Mesendoderm (in vitro differentiated cells): ENCODE data around the gene APIP. TPM values are rescaled to one million over a fixed set of nuclear protein-coding genes. Genes with fewer than 3 reads are reported as not detected.

Source experiments
- DNase-seq: peaks from one replicate; pipeline ENCODE4 v3.0.0; 2013
- H2AK5ac ChIP-seq: 2 replicates; pipeline ENCODE4 v1.6.1; 2013; ENCODE audit warnings: low read length, inconsistent platforms
- H2BK120ac ChIP-seq: 2 replicates; pipeline ENCODE4 v1.6.1; 2013; ENCODE audit warnings: low read depth, mild to moderate bottlenecking, low read length, moderate library complexity, mixed read lengths
- H2BK15ac ChIP-seq: replicated peaks from 2 replicates; pipeline ENCODE4 v1.6.1; 2013; ENCODE audit warnings: low read depth, mild to moderate bottlenecking, moderate library complexity
- H2BK5ac ChIP-seq: 2 replicates; pipeline ENCODE4 v1.6.1; 2013; ENCODE audit warnings: low read length, inconsistent platforms
- H3K18ac ChIP-seq: 2 replicates; pipeline ENCODE4 v1.6.1; 2013; ENCODE audit warnings: mild to moderate bottlenecking, low read length, mixed read lengths
- H3K23ac ChIP-seq: one replicate; pipeline ENCODE4 v1.6.1; 2013; ENCODE audit warnings: low read length
- H3K27ac ChIP-seq: 2 replicates; pipeline ENCODE4 v1.5.1; 2013; ENCODE audit warnings: low read depth, mild to moderate bottlenecking, inconsistent platforms, low read length, moderate library complexity
- H3K27me3 ChIP-seq: 2 replicates; pipeline ENCODE4 v1.6.1; 2013; ENCODE audit warnings: low read length, control low read depth, mild to moderate bottlenecking, inconsistent platforms; ENCODE audit not compliant: insufficient read depth, poor library complexity
- H3K36me3 ChIP-seq: 2 replicates; pipeline ENCODE4 v1.6.1; 2013; ENCODE audit warnings: low read length, inconsistent platforms; ENCODE audit not compliant: control insufficient read depth, insufficient read depth
- H3K4ac ChIP-seq: one replicate; pipeline ENCODE4 v1.6.1; 2013; ENCODE audit warnings: low read depth, mild to moderate bottlenecking, low read length, moderate library complexity
- H3K4me1 ChIP-seq: 2 replicates; pipeline ENCODE4 v1.6.1; 2013; ENCODE audit warnings: low read depth, low read length, inconsistent platforms; ENCODE audit not compliant: control insufficient read depth
- H3K4me2 ChIP-seq: 2 replicates; pipeline ENCODE4 v1.6.1; 2013; ENCODE audit warnings: low read length
- H3K4me3 ChIP-seq: 2 replicates; pipeline ENCODE4 v1.5.1; 2013; ENCODE audit warnings: mild to moderate bottlenecking, low read length
- H3K56ac ChIP-seq: one replicate; pipeline ENCODE4 v1.6.1; 2013; ENCODE audit warnings: low read length
- H3K79me1 ChIP-seq: 2 replicates; pipeline ENCODE4 v1.6.1; 2013; ENCODE audit warnings: low read length, inconsistent platforms
- H3K79me2 ChIP-seq: 2 replicates; pipeline ENCODE4 v1.6.1; 2013; ENCODE audit warnings: mild to moderate bottlenecking, low read length; ENCODE audit not compliant: control insufficient read depth, insufficient read depth
- H3K9ac ChIP-seq: 2 replicates; pipeline ENCODE4 v1.6.1; 2013; ENCODE audit warnings: low read length, inconsistent platforms
- H4K5ac ChIP-seq: one replicate; pipeline ENCODE4 v1.6.1; 2013; ENCODE audit warnings: low read length
- H4K8ac ChIP-seq: one replicate; pipeline ENCODE4 v1.6.1; 2013; ENCODE audit warnings: low read depth, mild to moderate bottlenecking, control low read depth, low read length, moderate library complexity
- WGBS: extraction: QIAGEN DNeasy Blood & Tissue Kit; methylation state at CpG from one replicate; pipeline ENCODE4 v1.1.7; 2013; ENCODE audit warnings: low lambda C conversion rate, missing lambda C conversion rate; ENCODE audit not compliant: insufficient coverage; ENCODE audit errors: extremely low coverage; 5-methylcytosine and 5-hydroxymethylcytosine counted together
- polyA plus RNA-seq, 2 experiments: library from polyadenylated mRNA; stranded (reverse); fragments of 200-250 nt; gene quantifications; one replicate each; pipeline ENCODE4 v1.2.3, GENCODE V29; 2013

The APIP gene
- polyA plus RNA-seq (2013, experiment 1 of 2) = 44.3 TPM
- 45.7 TPM for polyA plus RNA-seq (2013, experiment 2 of 2)

GRCh38 chr11:34916015-34916842, at the start of gene APIP, which contains the start of gene PDHX:
Gene APIP (minus strand): TSS chr11:34916379. CDS start chr11:34916284, 95 bp downstream.
Gene PDHX (plus strand): TSS chr11:34916618. CDS start chr11:34916656, 38 bp downstream.
- peak; percentile 99 for DNase-seq
- H4K8ac ChIP-seq = peak within 1 kb of the TSS; percentile 99
- H3K4me1 ChIP-seq = no peaks in the 10 kb centered on the region
- H3K79me1 ChIP-seq = peaks cover 8% of the 10 kb centered on the region
- no CpG with 5 or more reads among the region's 79 CpGs for WGBS
- H3K79me2 ChIP-seq = peaks cover 34% of the 10 kb centered on the region
- H3K27me3 ChIP-seq = no peaks in the 10 kb centered on the region
- peak within 1 kb of the TSS; percentile 93 for H3K27ac ChIP-seq
- peak within 1 kb of the TSS; percentile 71 for H4K5ac ChIP-seq
- no peak within 1 kb of the TSS for H2BK15ac ChIP-seq
- H3K56ac ChIP-seq = peak within 1 kb of the TSS; percentile 95
- no peaks in the 10 kb centered on the region for H3K36me3 ChIP-seq
- peak within 1 kb of the TSS; percentile 47 for H2BK120ac ChIP-seq
- peak within 1 kb of the TSS; percentile 89 for H3K4ac ChIP-seq
- peak within 1 kb of the TSS; percentile 59 for H3K23ac ChIP-seq
- peak within 1 kb of the TSS; percentile 71 for H2BK5ac ChIP-seq
- H2AK5ac ChIP-seq = no peak within 1 kb of the TSS
- H3K4me2 ChIP-seq = peak within 1 kb of the TSS; percentile 94
- H3K4me3 ChIP-seq = peak within 1 kb of the TSS; percentile 70
- H3K9ac ChIP-seq = peak within 1 kb of the TSS; percentile 92
- H3K18ac ChIP-seq = peak within 1 kb of the TSS; percentile 93

DNA sequence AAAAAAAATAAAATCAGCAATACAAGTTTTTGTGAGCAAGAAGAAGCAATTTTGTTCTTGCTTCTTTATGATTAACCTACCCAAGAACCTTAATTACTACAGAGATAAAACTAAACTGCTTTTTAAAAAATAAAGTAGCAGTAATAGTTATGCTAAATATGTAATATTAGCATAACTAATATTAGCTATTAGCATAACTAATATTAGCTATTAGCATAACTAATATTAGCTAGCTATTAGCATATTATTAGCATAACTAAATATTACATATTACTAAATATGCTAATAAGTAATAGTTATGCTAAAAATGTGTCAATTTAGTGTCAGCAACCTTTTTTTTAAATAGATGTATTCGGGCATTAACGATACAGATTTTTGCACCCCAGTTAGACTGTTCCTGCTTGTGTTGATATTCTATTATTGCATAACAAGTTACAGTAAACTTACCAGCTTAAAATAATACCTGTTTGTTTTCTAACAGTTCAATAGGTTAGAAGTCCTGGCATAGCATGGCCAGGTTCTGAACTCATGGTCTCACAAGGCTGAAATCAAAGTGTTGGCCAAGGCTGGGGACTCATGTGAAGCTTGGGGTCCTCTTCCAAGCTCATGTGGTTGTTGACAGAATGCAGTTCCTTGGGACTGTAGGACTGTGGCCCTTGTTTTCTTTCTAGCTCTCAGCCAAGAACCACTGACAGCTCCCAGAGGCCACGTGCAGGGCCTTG, 48.6 kb upstream of the APIP start:
- no peak for DNase-seq
- no CpG with 5 or more reads among the region's 3 CpGs for WGBS
- no peak overlapping the region for H2AK5ac ChIP-seq
- H2BK120ac ChIP-seq = no peak overlapping the region
- H3K4me2 ChIP-seq = no peak overlapping the region
- H3K4me1 ChIP-seq = no peaks in the 10 kb centered on the region
- H3K27ac ChIP-seq = no peak overlapping the region
- H3K56ac ChIP-seq = no peak overlapping the region
- H2BK15ac ChIP-seq = no peak overlapping the region
- H4K5ac ChIP-seq = no peak overlapping the region
- no peaks in the 10 kb centered on the region for H3K36me3 ChIP-seq
- H3K79me2 ChIP-seq = no peaks in the 10 kb centered on the region
- no peak overlapping the region for H3K4ac ChIP-seq
- no peak overlapping the region for H4K8ac ChIP-seq
- H3K27me3 ChIP-seq = no peaks in the 10 kb centered on the region
- no peak overlapping the region for H3K23ac ChIP-seq
- no peak overlapping the region for H2BK5ac ChIP-seq
- no peak overlapping the region for H3K18ac ChIP-seq
- H3K79me1 ChIP-seq = no peaks in the 10 kb centered on the region
- no peak overlapping the region for H3K4me3 ChIP-seq
- no peak overlapping the region for H3K9ac ChIP-seq

GRCh38 chr11:34963351-34963750, 47.2 kb upstream of the APIP start:
- Histone ChIP-seq H3K79me1 (no peaks in the 10 kb centered on the region), H3K9ac (no peak overlapping the region), H3K79me2 (no peaks in the 10 kb centered on the region), H3K56ac (no peak overlapping the region), H3K27me3 (no peaks in the 10 kb centered on the region), H2BK120ac (no peak overlapping the region), H3K4me1 (no peaks in the 10 kb centered on the region), H3K36me3 (no peaks in the 10 kb centered on the region), H2BK5ac (no peak overlapping the region), H4K5ac (no peak overlapping the region), H3K4me2 (no peak overlapping the region), H2BK15ac (no peak overlapping the region), H3K18ac (no peak overlapping the region), H4K8ac (no peak overlapping the region), H3K27ac (no peak overlapping the region), H3K23ac (no peak overlapping the region), H3K4ac (no peak overlapping the region), H2AK5ac (no peak overlapping the region), H3K4me3 (no peak overlapping the region)
- no peak for DNase-seq
- no CpG with 5 or more reads among the region's 5 CpGs for WGBS

DNA sequence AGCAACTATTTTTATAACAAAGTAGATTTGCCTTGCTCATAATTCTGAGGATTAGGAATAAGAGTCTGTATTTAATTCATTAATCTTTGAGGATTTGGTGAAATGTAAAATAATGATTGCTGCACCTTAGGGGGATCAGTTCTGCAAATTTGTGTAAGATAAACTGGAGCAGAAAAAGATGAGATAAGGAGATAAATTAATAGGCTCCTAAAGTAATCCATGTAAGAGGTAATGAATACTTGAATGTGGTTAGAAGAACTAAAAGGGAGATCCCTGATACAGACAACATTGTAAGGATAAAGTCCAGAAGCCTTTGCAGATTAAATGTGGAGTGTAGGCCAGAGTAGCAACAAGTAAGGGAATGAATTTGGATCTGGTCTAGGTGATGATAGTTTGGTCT, 45.9 kb upstream of the APIP start:
- no peak overlapping the region for H3K18ac ChIP-seq
- no peaks in the 10 kb centered on the region for H3K79me1 ChIP-seq
- H3K36me3 ChIP-seq = no peaks in the 10 kb centered on the region
- no peaks in the 10 kb centered on the region for H3K27me3 ChIP-seq
- no peak overlapping the region for H2BK5ac ChIP-seq
- DNase-seq = no peak
- H3K56ac ChIP-seq = no peak overlapping the region
- H4K8ac ChIP-seq = no peak overlapping the region
- H2AK5ac ChIP-seq = no peak overlapping the region
- H3K4me2 ChIP-seq = no peak overlapping the region
- no peaks in the 10 kb centered on the region for H3K79me2 ChIP-seq
- H3K23ac ChIP-seq = no peak overlapping the region
- no peak overlapping the region for H3K27ac ChIP-seq
- no peak overlapping the region for H2BK120ac ChIP-seq
- H3K4me1 ChIP-seq = no peaks in the 10 kb centered on the region
- no peak overlapping the region for H3K4ac ChIP-seq
- no peak overlapping the region for H3K4me3 ChIP-seq
- no peak overlapping the region for H4K5ac ChIP-seq
- no peak overlapping the region for H3K9ac ChIP-seq
- no peak overlapping the region for H2BK15ac ChIP-seq

GRCh38 chr11:34960277-34960676, 44.1 kb upstream of the APIP start:
- H3K79me2 ChIP-seq = no peaks in the 10 kb centered on the region
- no peak overlapping the region for H2AK5ac ChIP-seq
- H3K4ac ChIP-seq = no peak overlapping the region
- no peak overlapping the region for H2BK120ac ChIP-seq
- no peak overlapping the region for H3K23ac ChIP-seq
- no peaks in the 10 kb centered on the region for H3K27me3 ChIP-seq
- H3K4me3 ChIP-seq = no peak overlapping the region
- no peak overlapping the region for H4K8ac ChIP-seq
- no peaks in the 10 kb centered on the region for H3K36me3 ChIP-seq
- DNase-seq = no peak
- H3K18ac ChIP-seq = no peak overlapping the region
- H4K5ac ChIP-seq = no peak overlapping the region
- no peak overlapping the region for H2BK5ac ChIP-seq
- no peaks in the 10 kb centered on the region for H3K4me1 ChIP-seq
- no peak overlapping the region for H3K56ac ChIP-seq
- no peaks in the 10 kb centered on the region for H3K79me1 ChIP-seq
- H2BK15ac ChIP-seq = no peak overlapping the region
- H3K4me2 ChIP-seq = no peak overlapping the region
- H3K9ac ChIP-seq = no peak overlapping the region
- 100% methylated on average over 1 of the region's 4 CpGs for WGBS
- no peak overlapping the region for H3K27ac ChIP-seq
